HG03558 (cell line): ENCODE measurements around the gene DAZAP1.

Source experiments
- ATAC-seq: cut with Tn5 transposase; IDR thresholded peaks from one replicate; pipeline ENCODE4 v1.9.1; 2021; ENCODE audit warnings: moderate number of reproducible peaks; ENCODE audit not compliant: unreplicated experiment; ENCODE audit errors: extremely low read depth

Gene DAZAP1

GRCh38 chr19:1423436-1424191, 16.2 kb downstream of the DAZAP1 start:
- no peak for ATAC-seq

GRCh38 chr19:1424192-1424955, 17.0 kb downstream of the DAZAP1 start:
- no peak for ATAC-seq

GRCh38 chr19:1425102-1425837, 17.9 kb downstream of the DAZAP1 start:
- no peak for ATAC-seq

- no peak for ATAC-seq
These were observed 18.5 kb downstream of the DAZAP1 start for GRCh38 chr19:1425902-1426301.

- ATAC-seq: no peak
These were observed 19.4 kb downstream of the DAZAP1 start for GRCh38 chr19:1426736-1427135.

- no peak for ATAC-seq
These were observed 20.0 kb downstream of the DAZAP1 start for GRCh38 chr19:1427221-1427920.

GRCh38 chr19:1428738-1429391, 21.5 kb downstream of the DAZAP1 start:
- no peak for ATAC-seq

GRCh38 chr19:1429750-1430149, 22.4 kb downstream of the DAZAP1 start:
- no peak for ATAC-seq

- ATAC-seq: no peak
These were observed 22.9 kb downstream of the DAZAP1 start for GRCh38 chr19:1430246-1430645.

GRCh38 chr19:1431759-1432506, 24.5 kb downstream of the DAZAP1 start:
- ATAC-seq: no peak

- no peak for ATAC-seq
These were observed 25.1 kb downstream of the DAZAP1 start for GRCh38 chr19:1432507-1432887.

- ATAC-seq: no peak
These were observed 26.0 kb downstream of the DAZAP1 start for GRCh38 chr19:1433119-1434039.

GRCh38 chr19:1434040-1434366, 26.6 kb downstream of the DAZAP1 start:
- ATAC-seq: no peak

- ATAC-seq: no peak
These were observed 27.2 kb downstream of the DAZAP1 start for GRCh38 chr19:1434577-1435060.

- no peak for ATAC-seq
These were observed 28.1 kb downstream of the DAZAP1 start for GRCh38 chr19:1435378-1435989.

- ATAC-seq: no peak
These were observed 30.2 kb downstream of the DAZAP1 start for GRCh38 chr19:1437609-1438008.

- ATAC-seq: peak; percentile 60
These were observed 30.9 kb downstream of the DAZAP1 start, which contains the start of gene RPS15 for GRCh38 chr19:1438035-1438932. RPS15 (plus strand) TSS chr19:1438396; CDS start chr19:1438426, 30 bp downstream.
